ENCODE data around the gene APOC3.

Gene APOC3

GRCh38 chr11:116829525-116830183 lies at the start of gene APOC3:
Gene APOC3 (plus strand): TSS chr11:116829907. CDS start chr11:116830583, 676 bp downstream.
- no peak within 1 kb of the TSS for H3K4me3 ChIP-seq (ENCODE audit: low read depth, low read length)
- no peak for TF ChIP-seq CTCF (IDR thresholded peaks at IDR 0.05; ENCODE audit: insufficient read depth, low read depth, low read length, missing control alignments)
- no peak for DNase-seq (ENCODE audit: low read depth)

- no peak for TF ChIP-seq CTCF (IDR thresholded peaks at IDR 0.05; ENCODE audit: insufficient read depth, low read depth, low read length, missing control alignments)
- peak; percentile 58 for DNase-seq (ENCODE audit: low read depth)
- no peak overlapping the region for H3K4me3 ChIP-seq (ENCODE audit: low read depth, low read length)
Measured at GRCh38 chr11:116782728-116783127, 47.0 kb upstream of the APOC3 start.

GRCh38 chr11:116786326-116786725 lies 43.4 kb upstream of the APOC3 start:
- H3K4me3 ChIP-seq (ENCODE audit: low read depth, low read length) = peak overlapping the region; percentile 87; the same call in 1 of the 2 replicates
- no peak for TF ChIP-seq CTCF (IDR thresholded peaks at IDR 0.05; ENCODE audit: insufficient read depth, low read depth, low read length, missing control alignments)

GRCh38 chr11:116786966-116787365 lies 42.7 kb upstream of the APOC3 start:
- no peak for TF ChIP-seq CTCF (IDR thresholded peaks at IDR 0.05; ENCODE audit: insufficient read depth, low read depth, low read length, missing control alignments)
- DNase-seq (ENCODE audit: low read depth) = no peak
- H3K4me3 ChIP-seq (ENCODE audit: low read depth, low read length) = peak overlapping the region; percentile 87

More at GRCh38 chr11:116786326-116786725, 43.4 kb upstream of the APOC3 start:
- no peak for DNase-seq (ENCODE audit: low read depth)

GRCh38 chr11:116787436-116787785 lies 42.3 kb upstream of the APOC3 start:
- TF ChIP-seq CTCF (IDR thresholded peaks at IDR 0.05; ENCODE audit: insufficient read depth, low read depth, low read length, missing control alignments) = no peak
- no peak for DNase-seq (ENCODE audit: low read depth)
- H3K4me3 ChIP-seq (ENCODE audit: low read depth, low read length) = peak overlapping the region; percentile 87

GRCh38 chr11:116787786-116788486 lies 41.8 kb upstream of the APOC3 start, which contains the start of gene ZPR1:
Gene ZPR1 (minus strand): TSS chr11:116788023. CDS start chr11:116787990, 33 bp downstream.
- H3K4me3 ChIP-seq (ENCODE audit: low read depth, low read length) = peak within 1 kb of the TSS; percentile 87
- TF ChIP-seq CTCF (IDR thresholded peaks at IDR 0.05; ENCODE audit: insufficient read depth, low read depth, low read length, missing control alignments) = no peak
- DNase-seq (ENCODE audit: low read depth) = peak; percentile 76

Measured in GM12865 (cell line).